Left lobe of liver (tissue), 2 donors: ENCODE data around the gene METTL24. TPM values are rescaled to one million over a fixed set of nuclear protein-coding genes. Genes with fewer than 3 reads are reported as not detected.
"Not testable (repeated sequence)": the region's sequence is repeated elsewhere in the genome, so short reads cannot be mapped to it uniquely, and the experiment has no call there.

Experiments
- ATAC-seq: fragments of 200-7000 bp; cut with Tn5 transposase; one replicate; pipeline ENCODE4 v1.9.1; 2020; ENCODE audit warnings: mild to moderate bottlenecking, moderate library complexity
- DNase-seq: peaks from one replicate; pipeline ENCODE4 v3.0.0-alpha.2; 2020; ENCODE audit warnings: low spot score
- total RNA-seq: library from RNA; stranded (reverse); gene quantifications from one replicate; pipeline ENCODE4 v1.2.1, GENCODE V29; 2021
- donor health status: DM: no; HTN: no; CAD: no; lungs with moderate emphysema.
- donor health status: DM: no; HTN: yes; CAD: no.

The METTL24 gene
- total RNA-seq, 1 donor from 2014 or later = 0.48 TPM

GRCh38 chr6:110277100-110277665 is 81.0 kb downstream of the METTL24 start:
- ATAC-seq = no peak
- no peak for DNase-seq

GRCh38 chr6:110272781-110273180 is 85.4 kb downstream of the METTL24 start:
- not testable (repeated sequence) for ATAC-seq, DNase-seq

- ATAC-seq (no peak), DNase-seq (no peak)
Observed at GRCh38 chr6:110271732-110272022, 86.5 kb downstream of the METTL24 start.

GRCh38 chr6:110270165-110270564 is 88.0 kb downstream of the METTL24 start:
- ATAC-seq (no peak), DNase-seq (no peak)

GRCh38 chr6:110269623-110270022 is 88.5 kb downstream of the METTL24 start:
- ATAC-seq (no peak), DNase-seq (no peak)

GRCh38 chr6:110266996-110267395 is 91.2 kb downstream of the METTL24 start:
- ATAC-seq = no peak
- no peak for DNase-seq

- no peak for ATAC-seq
- DNase-seq = no peak
Observed at GRCh38 chr6:110265273-110265672, 92.9 kb downstream of the METTL24 start.

- ATAC-seq = no peak
- DNase-seq = no peak
Observed at GRCh38 chr6:110256366-110256765, 101.8 kb downstream of the METTL24 start.

- peak; percentile 60 for ATAC-seq
- DNase-seq = no peak
Observed at GRCh38 chr6:110255211-110255750, 102.9 kb downstream of the METTL24 start.

GRCh38 chr6:110250838-110251237 is 107.3 kb downstream of the METTL24 start:
- no peak for ATAC-seq
- DNase-seq = no peak

GRCh38 chr6:110250058-110250457 is 108.1 kb downstream of the METTL24 start:
- no peak for ATAC-seq
- DNase-seq = no peak

GRCh38 chr6:110246900-110247546 is 111.1 kb downstream of the METTL24 start:
- ATAC-seq = no peak
- DNase-seq = no peak

GRCh38 chr6:110246378-110246777 is 111.8 kb downstream of the METTL24 start:
- DNase-seq = no peak
- no peak for ATAC-seq

GRCh38 chr6:110244621-110245020 is 113.5 kb downstream of the METTL24 start:
- not testable (repeated sequence) for DNase-seq, ATAC-seq

GRCh38 chr6:110239526-110240274 is 118.4 kb downstream of the METTL24 start:
- no peak for ATAC-seq
- no peak for DNase-seq

GRCh38 chr6:110236007-110236406 is 122.1 kb downstream of the METTL24 start:
- ATAC-seq, DNase-seq: not testable (repeated sequence)

- DNase-seq (no peak), ATAC-seq (peak; percentile 40)
Observed at GRCh38 chr6:110233770-110234374, 124.3 kb downstream of the METTL24 start.

- DNase-seq (no peak), ATAC-seq (no peak)
Observed at GRCh38 chr6:110232450-110232849, 125.7 kb downstream of the METTL24 start.

- DNase-seq (no peak), ATAC-seq (no peak)
Observed at GRCh38 chr6:110226261-110226660, 131.9 kb downstream of the METTL24 start.

- no peak for DNase-seq
- no peak for ATAC-seq
Observed at GRCh38 chr6:110221738-110222137, 136.4 kb downstream of the METTL24 start.

- no peak for DNase-seq
- ATAC-seq = no peak
Observed at GRCh38 chr6:110217266-110217665, 140.9 kb downstream of the METTL24 start.

GRCh38 chr6:110216140-110216539 is 142.0 kb downstream of the METTL24 start:
- ATAC-seq (no peak), DNase-seq (no peak)
